HEK293T (cell line): ENCODE measurements around the gene MIA3.
"Not testable (repeated sequence)": the region's sequence is repeated elsewhere in the genome, so short reads cannot be mapped to it uniquely, and the experiment has no call there.

Source experiments
- CTCF ChIA-PET: fragments of 350-600 bp; formaldehyde crosslinking; extraction: SDS; loops from one replicate; lab custom pipeline; 2021; ENCODE audit warnings: antibody characterized with exemption, inconsistent platforms; lab: Yijun Ruan, JAX
- POLR2A ChIA-PET: fragments of 350-600 bp; formaldehyde crosslinking; extraction: SDS; loops from one replicate; lab custom pipeline; 2020; ENCODE audit warnings: antibody characterized with exemption, inconsistent platforms; lab: Yijun Ruan, JAX
- DNase-seq: peaks from one replicate; pipeline ENCODE4 v3.0.0; 2012; ENCODE audit warnings: mixed read lengths; ENCODE audit errors: extremely low spot score
- ARNT ChIP-seq: fragments of 450-650 bp; IDR thresholded peaks from 2 replicates; pipeline ENCODE4 v1.6.1; 2017; ENCODE audit warnings: mild to moderate bottlenecking
- BHLHE40 ChIP-seq: fragments of 450-650 bp; IDR thresholded peaks from 2 replicates; pipeline ENCODE4 v1.6.1; 2016; ENCODE audit warnings: mild to moderate bottlenecking, moderate library complexity, borderline replicate concordance
- CTBP1 ChIP-seq: fragments of 450-650 bp; IDR thresholded peaks from 2 replicates; pipeline ENCODE4 v1.6.1; 2016; ENCODE audit warnings: borderline replicate concordance
- ELF4 ChIP-seq: fragments of 450-650 bp; IDR thresholded peaks from 2 replicates; pipeline ENCODE4 v1.6.1; 2017; ENCODE audit warnings: antibody characterized with exemption
- FOXA1 ChIP-seq: fragments of 450-650 bp; IDR thresholded peaks from 2 replicates; pipeline ENCODE4 v1.6.1; 2016; ENCODE audit warnings: mild to moderate bottlenecking
- FOXK2 ChIP-seq: fragments of 450-650 bp; IDR thresholded peaks from 2 replicates; pipeline ENCODE4 v1.6.1; 2016; ENCODE audit warnings: mild to moderate bottlenecking
- FOXM1 ChIP-seq: fragments of 450-650 bp; IDR thresholded peaks from 2 replicates; pipeline ENCODE4 v1.6.1; 2017; ENCODE audit warnings: mild to moderate bottlenecking, borderline replicate concordance
- HDGF ChIP-seq: fragments of 450-650 bp; IDR thresholded peaks from 2 replicates; pipeline ENCODE4 v1.6.1; 2017; ENCODE audit warnings: antibody characterized with exemption, borderline replicate concordance
- L3MBTL2 ChIP-seq: fragments of 450-650 bp; conservative IDR thresholded peaks from 2 replicates; pipeline ENCODE4 v1.6.1; 2016; ENCODE audit warnings: mild to moderate bottlenecking
- LEF1 ChIP-seq: fragments of 450-650 bp; IDR thresholded peaks from 2 replicates; pipeline ENCODE4 v1.6.1; 2017; ENCODE audit warnings: mild to moderate bottlenecking, borderline replicate concordance
- NFRKB ChIP-seq: fragments of 450-650 bp; IDR thresholded peaks from 2 replicates; pipeline ENCODE4 v1.6.1; 2016; ENCODE audit warnings: mild to moderate bottlenecking, moderate library complexity
- SP1 ChIP-seq: fragments of 450-650 bp; IDR thresholded peaks from 2 replicates; pipeline ENCODE4 v1.6.1; 2017
- SUZ12 ChIP-seq: fragments of 450-650 bp; IDR thresholded peaks from 2 replicates; pipeline ENCODE4 v1.6.1; 2016; ENCODE audit warnings: mild to moderate bottlenecking
- TARDBP ChIP-seq: fragments of 450-650 bp; IDR thresholded peaks from 2 replicates; pipeline ENCODE4 v1.6.1; 2016
- ZNF384 ChIP-seq: fragments of 450-650 bp; IDR thresholded peaks from 2 replicates; pipeline ENCODE4 v1.6.1; 2016
- TF ChIP-seq, protein P1 (sequence below): fragments of 450-650 bp; IDR thresholded peaks from 2 replicates; pipeline ENCODE4 v1.6.1; 2016

MIA3 gene

DNA sequence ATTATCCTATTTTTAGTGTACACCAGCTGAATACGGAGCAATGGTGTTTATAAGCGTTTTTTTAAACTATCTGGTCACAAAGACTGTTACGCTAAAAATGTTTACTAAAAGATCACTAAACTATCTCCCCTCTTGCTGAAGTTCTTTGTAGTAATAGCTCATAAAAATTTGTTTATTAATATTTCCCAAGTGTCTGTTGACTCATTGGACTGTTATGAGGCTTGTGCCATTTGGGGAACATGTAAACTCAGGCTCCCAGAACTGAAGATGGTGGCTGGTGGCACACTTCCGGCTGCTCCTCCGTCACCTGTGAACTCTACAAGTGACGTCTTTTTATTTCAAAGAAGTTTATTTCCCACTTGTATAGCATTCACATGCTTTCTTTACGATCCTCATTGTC is 48.1 kb downstream of the MIA3 start:
- TF ChIP-seq FOXA1: no peak
- no peak for TF ChIP-seq ZNF384
- POLR2A ChIA-PET: no interaction called here

DNA sequence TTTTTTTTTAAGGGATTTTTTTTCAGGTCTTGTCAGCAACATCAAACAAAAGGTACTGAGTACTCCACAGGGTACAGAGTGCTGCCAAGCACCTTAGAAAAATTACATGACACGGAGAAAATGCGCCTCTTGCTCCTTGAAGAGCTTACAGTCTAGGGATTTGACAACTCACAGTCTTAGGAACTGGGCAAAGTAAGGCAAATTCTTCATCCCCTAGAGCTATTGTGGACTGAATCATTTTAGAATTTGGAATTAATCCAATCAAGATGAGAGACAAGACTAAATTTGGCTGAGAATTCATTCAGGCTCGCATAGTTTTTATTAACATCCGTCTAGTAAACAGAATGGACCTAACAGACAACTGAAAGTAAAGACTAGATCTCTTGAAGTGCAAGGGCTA is 50.3 kb downstream of the MIA3 start:
- DNase-seq, CTCF ChIA-PET, POLR2A ChIA-PET: not testable (repeated sequence)

More for the DNA sequence above, 48.1 kb downstream of the MIA3 start:
- DNase-seq: no peak
- CTCF ChIA-PET: no interaction called here

DNA sequence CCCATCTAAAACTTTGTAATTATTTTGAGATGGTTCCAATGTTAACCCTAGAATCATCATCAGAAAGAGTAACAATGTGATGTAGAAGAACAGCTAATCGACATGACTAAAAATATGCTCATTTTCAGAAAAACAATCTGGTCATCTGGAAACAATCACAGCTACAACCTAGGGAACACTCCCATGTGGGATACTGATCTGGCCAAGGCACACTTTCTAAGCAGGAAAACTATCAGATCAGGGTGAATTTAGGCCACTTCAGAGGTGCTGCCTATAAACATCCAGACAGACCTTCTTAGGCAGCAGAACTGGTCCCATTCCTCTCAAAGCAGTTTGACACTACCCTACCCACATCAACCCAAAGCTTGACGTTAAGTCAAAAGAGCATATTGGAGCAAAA is 51.2 kb downstream of the MIA3 start:
- POLR2A ChIA-PET, DNase-seq: not testable (repeated sequence)

DNA sequence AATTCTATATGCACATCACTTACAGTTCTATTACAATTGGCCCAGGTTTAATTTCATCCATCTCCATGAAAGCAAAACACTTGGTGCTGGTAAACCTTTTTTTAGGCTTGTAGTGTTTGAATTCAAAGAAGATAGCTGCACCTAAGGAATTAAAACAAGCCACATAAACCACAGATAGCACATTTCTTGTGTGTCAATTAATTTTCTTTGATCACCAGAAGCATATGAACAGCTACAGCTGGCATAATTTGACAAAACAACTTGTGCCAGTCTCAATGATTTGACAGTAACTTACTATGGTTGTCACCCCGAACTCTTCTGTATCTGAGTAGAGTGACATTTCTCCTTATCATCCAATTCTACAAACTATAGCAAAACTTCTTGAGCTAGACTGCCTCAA is 52.2 kb downstream of the MIA3 start:
- POLR2A ChIA-PET: interaction anchor here (0.7 to 1.3 kb wide), 2 partner anchors 12 to 43 kb away, joined by 3 read pairs; no protein-coding TSS in a partner anchor
- TF ChIP-seq CTBP1 (no peak), SP1 (no peak), NFRKB (no peak), LEF1 (no peak), TARDBP (no peak), FOXK2 (no peak), SUZ12 (no peak), ARNT (no peak), L3MBTL2 (no peak), BHLHE40 (no peak), HDGF (no peak), ELF4 (no peak), FOXA1 (no peak), FOXM1 (no peak), ZNF384 (no peak)
- TF ChIP-seq, protein P1, sequence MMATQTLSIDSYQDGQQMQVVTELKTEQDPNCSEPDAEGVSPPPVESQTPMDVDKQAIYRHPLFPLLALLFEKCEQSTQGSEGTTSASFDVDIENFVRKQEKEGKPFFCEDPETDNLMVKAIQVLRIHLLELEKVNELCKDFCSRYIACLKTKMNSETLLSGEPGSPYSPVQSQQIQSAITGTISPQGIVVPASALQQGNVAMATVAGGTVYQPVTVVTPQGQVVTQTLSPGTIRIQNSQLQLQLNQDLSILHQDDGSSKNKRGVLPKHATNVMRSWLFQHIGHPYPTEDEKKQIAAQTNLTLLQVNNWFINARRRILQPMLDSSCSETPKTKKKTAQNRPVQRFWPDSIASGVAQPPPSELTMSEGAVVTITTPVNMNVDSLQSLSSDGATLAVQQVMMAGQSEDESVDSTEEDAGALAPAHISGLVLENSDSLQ: no peak
- CTCF ChIA-PET: interaction anchor here (0.6 kb wide), 1 partner anchor 36 kb away, joined by 3 read pairs; no protein-coding TSS in a partner anchor
- DNase-seq: no peak

More for the DNA sequence above, 51.2 kb downstream of the MIA3 start:
- CTCF ChIA-PET: not testable (repeated sequence)

DNA sequence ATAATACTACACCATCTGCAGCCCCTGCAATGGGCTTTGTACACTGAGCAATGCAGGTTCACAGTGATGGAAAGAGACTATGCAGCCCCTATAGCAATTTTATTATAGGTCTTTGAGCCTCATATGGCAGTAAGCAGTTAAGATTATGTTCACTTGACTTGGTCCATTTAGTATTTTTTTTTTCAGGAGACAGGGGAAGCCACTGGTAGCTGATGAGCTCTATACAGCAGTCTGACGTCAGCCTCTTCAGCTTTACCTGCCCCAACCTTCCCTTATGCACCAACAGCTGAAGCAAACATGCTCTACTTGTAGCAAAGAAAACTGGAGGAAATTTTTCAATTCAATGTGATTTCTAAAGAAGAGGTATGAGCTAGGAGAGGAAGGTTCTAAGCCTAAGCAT is 62.2 kb downstream of the MIA3 start:
- ChIA-PET CTCF (interaction anchor here (1.5 kb wide), 1 partner anchor 444 kb away, joined by 4 read pairs; no protein-coding TSS in a partner anchor), POLR2A (no interaction called here)
- TF ChIP-seq FOXM1 (no peak), CTBP1 (no peak), BHLHE40 (no peak), FOXA1 (no peak)
- TF ChIP-seq, protein P1: no peak
- no peak for DNase-seq

DNA sequence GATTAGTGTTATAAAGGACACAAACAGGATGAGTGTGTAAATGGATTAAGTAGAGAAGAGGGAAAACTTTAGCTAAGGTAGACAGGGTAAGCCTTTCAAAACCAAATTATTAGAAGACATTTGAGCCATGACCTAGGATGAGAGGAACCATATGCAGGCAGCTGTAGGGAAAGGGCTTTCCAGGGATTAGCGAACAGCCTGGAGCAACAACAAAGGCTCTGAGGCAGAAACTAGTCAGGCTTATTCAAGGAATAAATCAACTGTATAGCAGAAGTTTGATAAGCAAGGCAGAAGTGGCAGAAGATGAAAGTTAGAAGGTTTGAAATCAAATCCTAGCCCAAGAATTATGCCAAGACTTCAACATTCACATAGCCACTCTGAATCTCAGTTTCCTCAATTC is 73.1 kb downstream of the MIA3 start:
- TF ChIP-seq FOXA1 (no peak), L3MBTL2 (no peak), ELF4 (no peak), BHLHE40 (no peak), ARNT (no peak), FOXK2 (no peak), LEF1 (no peak), ZNF384 (no peak), FOXM1 (no peak), HDGF (no peak)
- TF ChIP-seq, protein P1: no peak
- ChIA-PET POLR2A (no interaction called here), CTCF (no interaction called here)
- no peak for DNase-seq

DNA sequence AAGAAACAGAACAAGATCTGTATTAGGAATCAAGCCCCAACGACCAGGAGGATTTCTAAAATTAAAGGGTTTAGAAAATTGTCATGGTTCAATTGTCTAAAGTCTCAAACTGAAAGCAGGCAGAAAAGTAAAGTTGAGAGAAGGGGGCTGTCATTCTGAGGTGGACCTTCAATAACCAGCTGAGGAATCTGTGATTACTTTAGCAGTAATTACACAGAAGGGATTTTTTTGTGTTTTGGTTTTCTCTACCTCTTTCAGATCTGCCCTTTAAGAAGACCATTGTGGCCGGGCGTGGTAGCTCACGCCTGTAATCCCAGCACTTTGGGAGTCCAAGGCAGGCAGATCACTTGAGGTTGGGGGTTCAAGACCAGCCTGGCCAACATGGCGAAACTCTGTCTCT is 77.0 kb downstream of the MIA3 start:
- ChIA-PET CTCF (interaction anchor here (1.2 kb wide), 1 partner anchor 429 kb away, joined by 3 read pairs; no protein-coding TSS in a partner anchor), POLR2A (no interaction called here)
- DNase-seq: no peak
- TF ChIP-seq TARDBP (no peak), ELF4 (no peak), L3MBTL2 (no peak), HDGF (no peak), NFRKB (no peak), SP1 (no peak), FOXM1 (no peak)
